Upper lobe of left lung (tissue), 6 donors: ENCODE measurements around the gene CCDC88B. TPM values are rescaled to one million over a fixed set of nuclear protein-coding genes. Genes with fewer than 3 reads are reported as not detected.

Experiments used
- ATAC-seq, 2 donors: fragments of 200-7000 bp; cut with Tn5 transposase; one replicate each; pipeline ENCODE4 v1.9.1; 2022; ENCODE audit warnings: mild to moderate bottlenecking in 2 of 2, moderate library complexity in 2 of 2; ENCODE audit not compliant: low FRiP score in 2 of 2
- DNase-seq, 2 donors: peaks; one replicate each; pipeline ENCODE4 v3.0.0-alpha.2; 2019 to 2020
- H3K27ac ChIP-seq, 4 donors: fragments of 200-600 bp; sonication (generic); one replicate each; pipeline ENCODE4 v1.5.1; 2016 to 2019
- H3K27me3 ChIP-seq, 4 donors: fragments of 200-600 bp; sonication (generic); one replicate each; pipeline ENCODE4 v1.5.1; 2017 to 2019
- H3K36me3 ChIP-seq, 4 donors: fragments of 200-600 bp; sonication (generic); one replicate each; pipeline ENCODE4 v1.5.1; 2016 to 2019
- H3K4me1 ChIP-seq, 4 donors: fragments of 200-600 bp; sonication (generic); one replicate each; pipeline ENCODE4 v1.5.1; 2018 to 2019
- H3K4me3 ChIP-seq, 4 donors: fragments of 200-600 bp; sonication (generic); one replicate each; pipeline ENCODE4 v1.5.1; 2017 to 2019; ENCODE audit warnings: mild to moderate bottlenecking in 2 of 4, moderate library complexity in 1 of 4
- H3K9me3 ChIP-seq, 4 donors: fragments of 200-600 bp; sonication (generic); one replicate each; pipeline ENCODE4 v1.5.1; 2018 to 2019
- EP300 ChIP-seq, 4 donors: sonication (generic); formaldehyde crosslinking; IDR thresholded peaks; one replicate each; pipeline ENCODE4 v1.5.1; 2017; ENCODE audit warnings: antibody characterized with exemption in 4 of 4, control low read depth in 2 of 4
- POLR2A ChIP-seq, 4 donors: fragments of 450-650 bp; IDR thresholded peaks; one replicate each; pipeline ENCODE4 v1.5.1; 2016 to 2017; ENCODE audit warnings: antibody characterized with exemption in 4 of 4, mild to moderate bottlenecking in 2 of 4
- POLR2AphosphoS5 ChIP-seq, 2 donors: sonication (generic); formaldehyde crosslinking; IDR thresholded peaks; one replicate each; pipeline ENCODE4 v1.5.1; 2017; ENCODE audit warnings: antibody characterized with exemption in 2 of 2
- WGBS, 2 donors: methylation state at CpG; one replicate each; pipeline ENCODE4 v1.1.5; 2017 to 2018; 5-methylcytosine and 5-hydroxymethylcytosine counted together
- total RNA-seq, 6 donors: library from RNA; depleted of rRNA in 4 of 6; stranded (reverse); fragments of >200 nt in 4 of 6; gene quantifications; one replicate each; pipeline versions ENCODE4 v1.1.0 to v1.2.1, GENCODE V29; 2016 to 2021
- TF ChIP-seq, protein P1 (sequence below), 6 experiments: fragments of 450-650 bp in 4 of 6; fragments of 200-600 bp in 2 of 6; sonication (generic) in 2 of 6; IDR thresholded peaks; one replicate each; pipeline ENCODE4 v1.5.1; 2016 to 2019; ENCODE audit warnings: antibody characterized with exemption in 6 of 6
- donor health status: DM: no; HTN: no; CAD: no; lungs with moderate emphysema.
- donor health status: DM: no; HTN: yes; CAD: no; lungs with severe emphysema.

Gene CCDC88B
- total RNA-seq, 6 donors from 2014 or later: 12.6 to 138 (median 37.2) TPM

- ATAC-seq (no peak), DNase-seq (no peak)
- Histone ChIP-seq H3K9me3 (no peaks in the 10 kb centered on the region), H3K27me3 (no peaks in the 10 kb centered on the region), H3K4me1 (no peaks in the 10 kb centered on the region), H3K4me3 (no peak overlapping the region), H3K36me3 (peaks cover 12 to 47% (median 44%) of the 10 kb centered on the region in 4 donors), H3K27ac (no peak overlapping the region)
- 90 to 93% methylated on average over 5 to 6 of the region's 6 CpGs for WGBS, 2 donors
- no peak for TF ChIP-seq POLR2A (IDR thresholded peaks at IDR 0.05)
- TF ChIP-seq POLR2AphosphoS5 (IDR thresholded peaks at IDR 0.05): no peak
- TF ChIP-seq, protein P1, sequence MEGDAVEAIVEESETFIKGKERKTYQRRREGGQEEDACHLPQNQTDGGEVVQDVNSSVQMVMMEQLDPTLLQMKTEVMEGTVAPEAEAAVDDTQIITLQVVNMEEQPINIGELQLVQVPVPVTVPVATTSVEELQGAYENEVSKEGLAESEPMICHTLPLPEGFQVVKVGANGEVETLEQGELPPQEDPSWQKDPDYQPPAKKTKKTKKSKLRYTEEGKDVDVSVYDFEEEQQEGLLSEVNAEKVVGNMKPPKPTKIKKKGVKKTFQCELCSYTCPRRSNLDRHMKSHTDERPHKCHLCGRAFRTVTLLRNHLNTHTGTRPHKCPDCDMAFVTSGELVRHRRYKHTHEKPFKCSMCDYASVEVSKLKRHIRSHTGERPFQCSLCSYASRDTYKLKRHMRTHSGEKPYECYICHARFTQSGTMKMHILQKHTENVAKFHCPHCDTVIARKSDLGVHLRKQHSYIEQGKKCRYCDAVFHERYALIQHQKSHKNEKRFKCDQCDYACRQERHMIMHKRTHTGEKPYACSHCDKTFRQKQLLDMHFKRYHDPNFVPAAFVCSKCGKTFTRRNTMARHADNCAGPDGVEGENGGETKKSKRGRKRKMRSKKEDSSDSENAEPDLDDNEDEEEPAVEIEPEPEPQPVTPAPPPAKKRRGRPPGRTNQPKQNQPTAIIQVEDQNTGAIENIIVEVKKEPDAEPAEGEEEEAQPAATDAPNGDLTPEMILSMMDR (IDR thresholded peaks at IDR 0.05): no peak
- TF ChIP-seq EP300 (IDR thresholded peaks at IDR 0.05): no peak
Measured at GRCh38 chr11:64372021-64372420, 32.0 kb downstream of the CCDC88B start.

- no peaks in the 10 kb centered on the region for H3K27me3 ChIP-seq
- no peaks in the 10 kb centered on the region for H3K4me1 ChIP-seq
- ATAC-seq: peak in 1 of 2 donors; percentile 11
- TF ChIP-seq POLR2A (IDR thresholded peaks at IDR 0.05): no peak
- H3K9me3 ChIP-seq: no peaks in the 10 kb centered on the region
- 71 to 76% methylated on average over 12 to 18 of the region's 18 CpGs for WGBS, 2 donors
- H3K4me3 ChIP-seq: no peak overlapping the region
- DNase-seq: no peak
- H3K27ac ChIP-seq: no peak overlapping the region
- peaks cover 12 to 38% (median 35%) of the 10 kb centered on the region in 4 donors for H3K36me3 ChIP-seq
Measured at GRCh38 chr11:64372802-64373597, 33.0 kb downstream of the CCDC88B start.

GRCh38 chr11:64373598-64373974, 33.6 kb downstream of the CCDC88B start:
- Histone ChIP-seq H3K27me3 (no peaks in the 10 kb centered on the region), H3K4me3 (no peak overlapping the region), H3K9me3 (no peaks in the 10 kb centered on the region), H3K4me1 (no peaks in the 10 kb centered on the region), H3K36me3 (peaks cover 8 to 32% (median 29%) of the 10 kb centered on the region in 4 donors), H3K27ac (no peak overlapping the region)
- ATAC-seq: no peak
- WGBS, 2 donors: 58 to 63% methylated on average over 5 of the region's 5 CpGs
- no peak for DNase-seq
- TF ChIP-seq EP300 (IDR thresholded peaks at IDR 0.05) (no peak), POLR2AphosphoS5 (IDR thresholded peaks at IDR 0.05) (no peak), POLR2A (IDR thresholded peaks at IDR 0.05) (no peak)
- TF ChIP-seq, protein P1 (IDR thresholded peaks at IDR 0.05): no peak

DNA sequence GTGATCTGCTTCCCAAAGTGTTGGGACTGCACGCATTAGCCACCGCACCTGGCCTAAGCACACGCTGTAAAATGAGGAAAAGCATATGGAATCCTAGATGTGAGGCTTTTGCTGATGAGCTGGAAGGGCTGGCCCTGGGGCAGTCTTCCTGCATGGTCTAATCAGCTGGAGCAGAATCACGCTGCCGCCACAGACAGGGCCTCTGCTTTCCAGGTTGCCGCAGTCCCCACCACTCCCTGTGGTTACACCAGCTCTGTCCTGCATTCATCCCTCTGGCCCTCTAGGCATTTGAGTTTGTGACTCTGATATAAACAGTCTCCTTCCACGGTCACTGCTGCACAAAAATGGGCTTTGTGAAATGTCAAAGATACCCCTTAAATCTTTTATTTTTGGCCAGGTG, 36.1 kb downstream of the CCDC88B start:
- H3K27ac ChIP-seq: no peak overlapping the region
- H3K9me3 ChIP-seq: no peaks in the 10 kb centered on the region
- 88 to 90% methylated on average over 5 to 7 of the region's 7 CpGs for WGBS, 2 donors
- ATAC-seq (no peak), DNase-seq (no peak)
- TF ChIP-seq POLR2A (IDR thresholded peaks at IDR 0.05) (no peak), EP300 (IDR thresholded peaks at IDR 0.05) (no peak), POLR2AphosphoS5 (IDR thresholded peaks at IDR 0.05) (no peak)
- TF ChIP-seq, protein P1 (IDR thresholded peaks at IDR 0.05): no peak
- peaks cover 0 to 10% (median 7%) of the 10 kb centered on the region in 4 donors for H3K36me3 ChIP-seq
- no peak overlapping the region for H3K4me3 ChIP-seq
- no peaks in the 10 kb centered on the region for H3K4me1 ChIP-seq
- no peaks in the 10 kb centered on the region for H3K27me3 ChIP-seq

DNA sequence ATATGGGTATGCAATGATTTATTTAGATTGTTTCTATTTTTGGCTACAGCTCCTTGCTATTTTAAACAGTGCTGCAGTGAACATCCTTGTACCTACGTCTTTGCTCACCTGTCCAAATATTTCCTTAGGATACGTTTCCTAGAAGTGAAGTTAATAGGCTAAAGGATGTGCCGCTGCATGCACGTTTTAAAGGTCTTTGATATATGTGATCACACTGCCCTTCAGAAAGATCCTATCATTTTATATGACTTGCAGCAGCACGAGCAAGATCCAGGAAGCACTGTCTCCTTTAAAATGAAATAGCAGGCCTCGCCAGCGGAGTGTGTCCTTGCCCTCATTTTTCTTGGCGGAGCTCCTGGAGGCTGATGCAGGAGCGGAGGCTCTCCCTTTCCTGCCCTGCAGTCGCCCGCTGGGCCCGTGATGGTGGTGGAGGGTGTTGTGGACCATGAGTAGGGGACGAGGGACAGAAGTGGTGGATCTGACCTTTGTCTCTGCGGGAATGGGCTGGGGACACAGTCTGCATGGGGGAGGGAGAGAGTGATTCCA, 38.4 kb downstream of the CCDC88B start:
- WGBS, 2 donors: 60 to 66% methylated on average over 13 to 14 of the region's 14 CpGs
- TF ChIP-seq POLR2AphosphoS5 (IDR thresholded peaks at IDR 0.05): no peak
- no peak for TF ChIP-seq POLR2A (IDR thresholded peaks at IDR 0.05)
- TF ChIP-seq, protein P1 (IDR thresholded peaks at IDR 0.05): no peak
- DNase-seq: no peak
- Histone ChIP-seq H3K9me3 (no peaks in the 10 kb centered on the region), H3K36me3 (no peaks in the 10 kb centered on the region), H3K4me3 (no peak overlapping the region), H3K27me3 (no peaks in the 10 kb centered on the region), H3K27ac (no peak overlapping the region), H3K4me1 (no peaks in the 10 kb centered on the region)
- ATAC-seq: peak in 1 of 2 donors; percentile 14
